Measurements from ENCODE around the gene OR4D2.
A peak's percentile ranks its signal among the peaks of the same experiment; 100 is the strongest.
"Not testable (repeated sequence)": the region's sequence is repeated elsewhere in the genome, so short reads cannot be mapped to it uniquely, and the experiment has no call there.

Gene OR4D2

DNA sequence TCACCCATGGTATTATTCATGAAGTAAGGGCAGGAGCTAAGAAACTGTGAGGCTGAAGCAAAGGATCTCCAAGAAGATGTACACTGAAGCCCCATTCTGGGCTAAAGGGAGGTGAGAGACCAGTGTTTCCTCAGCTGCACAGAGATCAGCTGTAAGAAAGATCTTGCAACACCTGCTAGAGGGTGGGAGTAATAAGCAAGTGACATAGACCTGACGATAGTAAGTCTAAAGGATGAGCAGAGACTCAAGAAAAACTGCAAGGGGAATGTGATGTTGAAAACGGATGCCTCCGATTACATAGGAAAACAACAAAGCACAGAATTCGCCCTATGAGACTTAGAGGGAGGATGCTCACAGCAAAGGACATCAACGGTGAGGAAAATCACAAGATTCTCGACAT lies at the start of gene OR4D2:
Gene OR4D2 (plus strand): TSS at position 301 of the 400 bp plus-strand sequence. CDS start 2,674 bp downstream, outside the sequence.
- DNase-seq: no peak

DNA sequence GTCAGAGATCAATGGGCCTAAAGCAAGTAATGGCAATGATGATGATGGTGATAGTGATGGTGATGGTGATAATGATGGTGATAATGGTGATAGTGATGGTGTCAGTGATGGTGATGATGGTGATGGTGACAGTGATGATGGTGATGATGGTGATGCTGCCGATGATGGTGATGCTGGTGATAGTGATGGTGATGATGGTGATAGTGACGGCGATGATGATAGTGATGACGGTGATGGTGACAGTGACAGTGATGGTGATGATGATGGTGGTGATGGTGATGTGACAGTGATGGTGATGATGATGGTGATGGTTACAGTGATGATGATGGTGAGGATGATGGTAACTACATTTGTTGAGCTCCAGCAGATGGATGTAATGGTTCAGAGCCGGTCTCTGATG lies 49.4 kb upstream of the OR4D2 start:
- DNase-seq: no peak

DNA sequence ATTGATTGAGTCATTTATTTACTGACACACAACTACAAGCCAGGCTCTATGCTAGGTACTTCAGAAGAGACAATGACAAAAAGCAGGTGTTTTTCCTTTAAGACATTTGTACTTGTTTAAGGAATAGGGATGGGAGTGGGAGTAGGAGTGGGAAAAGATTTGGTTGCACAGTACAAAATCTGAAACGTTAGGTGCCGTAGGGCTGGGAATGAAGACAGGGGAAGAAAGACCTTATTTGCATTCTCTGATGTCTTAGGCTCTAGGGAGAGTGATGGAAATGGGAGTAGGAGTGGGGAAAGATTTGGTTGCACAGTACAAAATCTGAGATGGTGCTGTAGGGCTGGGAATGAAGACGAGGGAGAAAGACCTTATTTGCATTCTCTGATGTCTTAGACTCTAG lies 47.3 kb upstream of the OR4D2 start:
- no peak for DNase-seq

DNA sequence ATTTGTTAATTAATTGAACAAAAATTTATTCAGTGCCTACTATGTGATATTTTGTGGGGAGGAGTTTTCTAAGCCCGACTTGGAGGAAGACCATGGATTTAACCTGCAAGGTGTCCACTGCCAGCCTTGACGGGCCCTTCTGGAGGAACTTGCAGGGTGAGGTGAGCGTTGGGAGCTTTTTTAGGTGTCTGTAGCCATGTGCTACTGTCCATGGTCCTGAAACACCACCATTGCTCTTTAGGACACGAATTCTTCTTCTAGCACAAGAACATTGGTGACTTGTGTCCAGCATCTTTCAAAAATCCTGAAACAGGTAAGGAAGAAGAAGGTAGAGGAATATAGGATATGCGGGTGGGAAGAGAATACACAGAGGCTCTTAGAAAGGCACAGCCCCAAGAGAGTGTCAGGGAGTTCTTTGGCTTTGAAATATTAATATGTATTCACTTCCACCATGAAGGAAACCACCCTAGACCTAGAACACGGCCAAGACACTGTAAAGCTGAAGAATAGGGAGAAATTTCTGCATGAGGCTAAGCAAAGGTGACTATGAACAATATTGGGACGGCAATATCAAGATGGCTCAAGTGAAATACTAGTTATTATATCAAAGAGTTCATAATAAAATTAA lies 46.5 kb upstream of the OR4D2 start:
- peak; percentile 44 for DNase-seq

DNA sequence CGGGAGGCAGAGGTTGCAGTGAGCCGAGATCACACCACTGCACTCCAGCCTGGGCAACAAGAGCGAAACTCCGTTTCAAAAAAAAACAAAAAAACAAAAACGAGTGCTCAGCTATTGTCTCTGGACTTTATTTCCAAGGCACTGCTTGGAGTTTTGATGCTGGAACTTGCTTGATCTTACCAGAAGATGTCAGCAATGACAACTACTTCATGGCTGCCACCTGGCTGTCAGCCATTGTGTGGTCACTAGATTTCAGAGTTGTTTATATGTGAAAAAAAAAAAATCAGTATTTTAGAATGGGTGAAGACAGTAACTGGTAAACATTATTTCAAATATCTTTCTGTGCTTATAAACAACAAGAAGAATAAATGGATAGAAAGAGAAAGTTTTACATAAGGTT lies 44.9 kb upstream of the OR4D2 start:
- DNase-seq: peak; percentile 72

DNA sequence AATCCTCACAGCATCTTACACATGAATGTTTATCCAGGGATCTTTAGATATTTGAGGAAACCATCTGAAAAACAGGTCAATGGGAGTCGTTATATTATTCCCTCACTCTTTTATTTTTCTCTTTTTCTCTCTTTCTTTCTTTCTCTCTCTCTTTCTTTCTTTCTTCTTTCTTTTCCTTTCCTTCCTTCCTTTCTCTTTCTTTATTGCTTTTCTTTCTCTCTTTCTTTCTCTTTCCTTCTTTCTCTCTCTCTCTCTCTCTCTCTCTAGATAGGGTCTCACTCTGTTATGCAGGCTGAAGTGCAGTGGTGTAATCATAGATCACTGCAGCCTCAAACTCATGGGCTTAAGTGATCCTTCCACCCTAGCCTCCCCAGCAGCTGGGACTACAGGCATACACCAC lies 38.9 kb upstream of the OR4D2 start:
- DNase-seq: no peak

DNA sequence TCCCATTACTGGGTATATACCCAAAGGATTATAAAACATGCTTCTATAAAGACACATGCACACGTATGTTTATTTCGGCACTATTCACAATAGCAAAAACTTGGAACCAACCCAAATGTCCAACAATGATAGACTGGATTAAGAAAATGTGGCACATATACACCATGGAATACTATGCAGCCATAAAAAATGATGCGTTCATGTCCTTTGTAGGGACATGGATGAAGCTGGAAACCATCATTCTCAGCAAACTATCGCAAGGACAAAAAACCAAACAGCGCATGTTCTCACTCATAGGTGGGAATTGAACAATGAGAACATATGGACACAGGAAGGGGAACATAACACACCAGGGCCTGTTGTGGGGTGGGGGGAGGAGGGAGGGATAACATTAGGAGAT lies 34.1 kb upstream of the OR4D2 start:
- DNase-seq: not testable (repeated sequence)

DNA sequence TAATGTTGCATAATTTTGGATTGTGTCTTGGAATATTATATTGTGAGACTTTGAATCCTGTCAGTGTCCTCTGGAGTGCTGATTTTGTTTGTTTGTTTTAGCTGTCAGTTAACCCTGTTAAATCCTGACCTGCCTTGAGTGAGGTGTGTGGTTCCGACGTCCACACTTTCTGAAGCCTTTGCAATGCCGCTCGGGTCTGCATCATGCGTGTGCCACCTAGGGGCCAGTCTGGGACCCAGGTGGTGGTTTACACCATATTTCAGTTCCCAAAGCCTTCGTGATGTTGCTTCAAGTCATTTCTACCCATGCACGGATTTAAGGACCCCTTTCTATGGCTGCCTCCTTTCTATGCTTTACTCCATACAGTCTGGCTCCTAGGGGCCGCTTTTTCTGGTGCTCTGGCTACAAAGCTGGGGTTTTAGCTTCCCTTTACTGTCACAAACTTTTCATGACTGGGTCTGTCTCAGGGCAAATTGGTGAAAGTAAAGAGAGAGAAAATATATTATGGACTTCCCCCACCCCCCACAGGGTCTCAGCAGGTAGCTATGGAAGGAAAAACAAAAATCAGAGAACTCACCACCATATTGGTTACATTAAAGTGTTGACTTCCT lies 30.0 kb upstream of the OR4D2 start:
- no peak for DNase-seq

DNA sequence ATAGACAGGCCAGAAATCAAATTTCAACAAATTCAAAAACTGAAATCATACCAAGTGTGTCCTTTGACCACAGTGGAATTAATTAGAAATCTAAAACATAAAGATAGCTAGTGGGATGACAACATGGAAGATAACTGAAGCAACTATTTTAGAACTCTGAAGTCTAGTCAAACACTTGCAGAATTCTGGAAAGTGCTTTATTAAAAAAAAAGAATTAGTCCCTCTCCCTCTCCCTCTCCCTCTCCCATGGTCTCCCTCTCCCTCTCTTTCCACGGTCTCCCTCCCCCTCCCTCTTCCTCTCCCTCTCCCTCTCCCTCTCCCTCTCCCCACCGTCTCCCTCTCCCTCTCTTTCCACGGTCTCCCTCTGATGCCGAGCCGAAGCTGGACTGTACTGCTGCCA lies 25.3 kb upstream of the OR4D2 start:
- no peak for DNase-seq

DNA sequence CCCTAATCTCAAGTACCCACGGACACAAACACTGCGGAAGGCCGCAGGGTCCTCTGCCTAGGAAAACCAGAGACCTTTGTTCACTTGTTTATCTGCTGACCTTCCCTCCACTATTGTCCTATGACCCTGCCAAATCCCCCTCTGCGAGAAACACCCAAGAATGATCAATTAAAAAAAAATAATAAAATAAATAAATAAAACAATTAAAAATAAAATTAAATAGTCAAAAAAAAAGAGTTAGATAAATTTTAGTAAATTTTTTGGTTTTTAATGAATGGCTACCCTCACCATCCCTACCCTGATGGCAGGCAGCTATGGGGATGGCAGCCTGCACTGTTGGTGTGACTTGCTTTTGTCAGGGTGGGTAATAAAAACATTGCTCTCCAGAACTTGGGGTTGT lies 23.4 kb upstream of the OR4D2 start:
- not testable (repeated sequence) for DNase-seq

DNA sequence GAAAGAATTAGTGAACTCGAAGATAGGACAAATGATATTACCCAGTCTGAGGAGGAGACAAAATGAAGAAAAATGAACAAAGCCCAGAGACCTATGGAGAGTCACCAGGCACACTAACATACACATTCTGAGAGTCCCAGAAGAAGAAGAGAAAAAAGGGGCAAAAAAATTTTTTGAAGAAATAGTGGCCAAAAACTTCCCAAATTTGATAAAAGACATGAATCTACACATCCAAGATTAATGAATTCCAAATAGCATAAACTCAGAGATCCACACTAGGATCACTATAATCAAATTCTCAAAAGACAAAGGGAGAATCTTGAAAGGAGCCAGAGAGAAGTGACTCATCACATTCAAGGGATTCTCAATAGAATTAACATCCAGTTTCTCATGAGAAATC lies 22.0 kb upstream of the OR4D2 start:
- DNase-seq: no peak

DNA sequence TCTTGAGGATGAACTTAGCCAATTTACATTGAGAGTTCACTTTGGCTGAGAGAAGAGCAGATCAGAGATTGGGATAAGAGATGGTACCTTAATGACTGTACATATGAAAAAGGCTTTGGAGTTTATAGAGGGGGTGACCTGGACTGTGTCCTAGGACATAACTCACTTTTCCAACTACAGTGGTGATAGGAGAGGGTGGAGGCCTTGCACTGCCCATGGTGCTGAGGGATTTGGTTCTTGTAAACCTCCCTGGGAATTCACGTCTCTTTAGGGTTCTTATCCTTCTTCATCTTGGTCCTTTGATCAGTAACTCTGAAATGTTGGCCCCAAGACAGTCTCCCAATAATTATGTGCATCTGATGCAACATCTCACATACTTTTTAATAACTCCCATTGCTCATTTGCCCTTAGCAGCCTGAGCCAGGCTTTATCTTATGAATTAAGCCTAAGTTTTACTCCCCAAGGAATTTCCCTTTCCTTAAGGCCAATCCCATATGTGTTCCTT lies 18.8 kb upstream of the OR4D2 start, which contains the start of gene OR4D1:
Gene OR4D1 (plus strand): TSS at position 455 of the 505 bp plus-strand sequence. CDS start 6,770 bp downstream, outside the sequence.
- no peak for DNase-seq

DNA sequence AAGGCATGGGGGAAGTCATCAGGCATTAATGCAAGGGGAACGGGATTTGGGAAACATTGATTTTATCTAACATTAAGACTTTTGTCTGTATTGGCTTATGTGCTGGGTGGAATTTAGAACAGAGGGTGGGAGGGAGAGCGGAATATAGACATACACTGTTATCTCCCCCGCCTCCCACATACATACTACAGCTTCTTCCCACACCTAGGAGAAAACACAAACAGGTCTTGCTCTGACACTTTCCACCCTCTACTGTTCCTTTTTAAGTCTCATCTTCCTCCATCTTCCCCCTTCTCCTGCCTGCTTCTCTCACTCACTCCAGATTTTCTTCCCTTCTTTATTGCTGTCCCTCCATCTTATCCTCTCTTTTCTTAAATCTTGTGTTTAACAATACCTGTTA lies 18.2 kb upstream of the OR4D2 start:
- no peak for DNase-seq

DNA sequence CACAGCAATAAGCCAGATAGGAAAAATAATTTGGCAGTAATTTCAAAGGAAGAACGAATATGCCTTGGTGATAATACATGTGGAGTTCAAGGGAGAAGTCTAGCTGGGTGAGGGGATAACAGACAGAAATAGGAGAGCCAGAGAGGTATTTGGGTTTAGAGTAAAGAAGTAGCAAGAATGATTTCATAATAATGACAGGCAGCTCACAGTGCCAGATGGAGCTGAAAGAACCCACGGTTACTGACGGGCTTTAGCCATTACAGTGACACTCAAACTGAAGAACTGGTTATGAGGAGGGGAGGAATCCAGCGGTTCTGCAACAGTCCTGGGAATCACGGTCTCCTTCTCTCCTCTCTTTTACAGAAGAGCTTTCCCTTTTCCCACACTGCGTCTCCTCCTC lies 16.4 kb upstream of the OR4D2 start:
- DNase-seq: no peak

DNA sequence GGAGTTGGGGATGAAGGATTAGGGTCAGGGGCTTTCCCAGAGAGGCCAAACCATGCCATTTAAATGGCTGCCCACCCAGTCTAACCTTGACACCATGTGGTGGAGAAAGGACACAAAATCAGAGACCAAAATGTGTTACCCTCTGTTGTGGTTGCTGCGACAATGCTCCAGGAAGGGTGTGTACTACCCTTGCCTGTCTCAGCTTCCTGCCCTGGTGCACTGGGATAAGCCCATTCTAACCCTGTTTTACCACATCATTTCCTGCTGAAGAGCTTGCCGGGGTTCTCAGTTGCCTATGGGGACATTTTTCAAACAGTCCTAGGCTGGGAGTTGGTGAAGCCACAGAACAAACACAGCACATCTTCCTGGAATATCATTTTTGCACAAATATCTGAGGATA lies 13.7 kb upstream of the OR4D2 start:
- DNase-seq: peak; percentile 87

DNA sequence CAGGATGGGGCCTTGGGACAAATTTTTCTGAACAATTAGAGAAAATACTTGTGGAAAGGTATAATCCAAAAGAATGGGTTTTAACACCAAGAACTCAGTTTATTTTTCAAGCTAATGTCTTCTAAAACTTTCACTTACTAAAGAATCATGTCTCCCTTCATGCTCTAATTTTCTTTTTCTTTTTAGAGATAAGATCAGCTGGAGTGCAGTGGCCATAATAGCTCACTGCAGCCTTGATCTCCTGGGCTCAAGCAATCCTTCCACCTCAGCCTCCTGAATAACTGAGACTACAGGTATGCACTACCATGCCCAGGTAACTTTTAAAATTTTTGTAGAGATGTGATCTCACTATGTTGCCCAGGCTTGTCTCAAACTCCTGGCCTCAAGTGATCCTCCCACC lies 13.1 kb upstream of the OR4D2 start:
- DNase-seq: no peak

DNA sequence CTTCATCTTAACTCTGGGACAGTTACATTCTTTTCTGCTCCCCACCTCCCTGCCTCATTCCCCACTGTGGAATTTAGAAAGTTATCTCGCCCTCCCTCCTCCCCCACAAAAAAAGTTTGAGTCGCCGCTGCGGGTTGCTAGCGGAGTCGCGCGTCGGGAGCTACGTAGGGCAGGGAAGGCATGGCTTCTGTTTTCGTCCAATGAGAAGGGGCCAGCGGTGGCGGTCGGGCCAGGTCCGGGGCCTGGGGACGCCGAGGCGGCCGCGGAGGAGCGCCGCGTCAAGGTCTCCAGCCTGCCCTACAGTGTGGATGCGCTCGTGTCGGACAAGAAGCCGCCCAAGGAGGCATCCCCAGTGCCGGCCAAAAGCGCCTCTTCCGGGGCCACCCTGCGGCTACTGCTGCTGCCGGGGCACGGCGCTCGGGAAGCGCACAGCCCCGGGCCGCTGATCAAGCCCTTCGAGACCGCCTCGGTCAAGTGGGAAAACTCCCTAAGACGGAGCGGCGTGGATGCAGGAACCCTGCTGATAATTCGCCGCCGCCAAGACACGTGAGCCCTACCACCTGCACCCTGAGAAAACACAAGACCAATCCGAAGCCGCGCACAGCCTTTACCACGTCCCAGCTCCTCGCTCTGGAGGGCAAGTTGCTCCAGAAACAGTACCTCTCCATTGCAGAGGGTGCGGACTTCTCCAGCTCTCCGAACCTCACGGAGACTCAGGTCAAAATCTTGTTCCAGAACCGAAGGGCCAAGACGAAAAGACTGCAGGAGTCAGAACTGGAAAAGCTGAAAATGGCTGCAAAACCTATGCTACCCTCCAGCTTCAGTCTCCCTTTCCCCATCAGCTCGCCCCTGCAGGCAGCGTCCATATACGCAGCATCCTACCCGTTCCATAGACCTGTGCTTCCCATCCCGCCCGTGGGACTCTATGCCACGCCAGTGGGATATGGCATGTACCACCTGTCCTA lies 9.7 kb upstream of the OR4D2 start:
- DNase-seq: peak; percentile 52

DNA sequence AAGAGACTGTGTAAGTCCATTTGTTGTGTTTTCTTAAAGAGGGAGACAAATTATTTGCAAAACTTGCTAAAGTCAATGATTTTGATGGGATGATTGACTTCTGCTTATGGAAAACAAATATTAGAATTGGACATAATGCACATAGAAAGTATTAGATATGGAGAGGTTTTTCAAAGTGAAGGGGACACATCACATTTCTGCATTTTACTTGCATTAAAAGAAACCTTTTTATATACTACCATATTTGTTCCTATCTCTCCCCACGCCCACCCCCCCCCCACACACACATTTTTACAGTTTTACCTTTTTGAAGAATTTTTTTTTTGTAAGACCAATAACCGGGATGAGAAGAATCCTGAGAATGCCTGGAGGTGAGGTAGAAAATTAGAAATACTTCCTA lies 8.6 kb upstream of the OR4D2 start:
- DNase-seq: no peak

DNA sequence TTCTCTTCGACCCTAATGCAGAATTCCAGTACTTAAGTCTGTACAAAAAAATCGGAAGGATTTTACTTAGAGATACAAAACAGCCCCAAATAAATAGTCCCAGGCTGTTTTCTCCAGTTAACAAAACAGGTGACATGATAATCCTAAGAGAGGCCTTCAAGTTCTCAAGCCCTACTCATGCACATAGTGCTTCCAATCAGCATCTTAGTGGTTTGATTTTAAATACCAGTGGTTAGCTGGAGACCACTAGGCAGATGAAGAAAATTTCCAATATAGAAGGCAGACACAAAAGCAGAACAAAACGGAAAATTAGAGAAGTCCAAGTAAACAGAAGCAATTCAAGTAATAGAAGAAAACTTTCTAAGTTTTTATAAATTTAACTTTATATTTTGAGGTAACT lies 5.2 kb upstream of the OR4D2 start:
- no peak for DNase-seq

DNA sequence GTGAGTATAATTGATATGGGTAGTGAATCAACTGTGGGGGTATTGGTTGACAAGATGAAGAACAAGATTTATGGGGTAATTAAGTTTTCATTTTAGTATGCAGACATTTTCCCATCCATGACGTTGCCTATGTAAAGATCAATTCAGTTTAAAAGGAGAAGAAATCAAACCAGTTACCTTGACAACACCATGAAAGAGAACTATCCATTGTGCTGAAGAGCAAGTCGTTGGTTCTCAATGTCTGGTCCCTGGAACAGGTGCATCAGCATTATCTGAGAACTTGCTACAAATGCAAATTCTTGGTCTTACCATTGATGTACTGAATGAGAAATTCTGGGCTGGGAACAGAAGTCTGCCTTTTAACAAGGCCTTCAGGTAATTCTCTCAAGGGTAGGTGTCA lies 801 bp upstream of the OR4D2 start:
- no peak for DNase-seq

DNA sequence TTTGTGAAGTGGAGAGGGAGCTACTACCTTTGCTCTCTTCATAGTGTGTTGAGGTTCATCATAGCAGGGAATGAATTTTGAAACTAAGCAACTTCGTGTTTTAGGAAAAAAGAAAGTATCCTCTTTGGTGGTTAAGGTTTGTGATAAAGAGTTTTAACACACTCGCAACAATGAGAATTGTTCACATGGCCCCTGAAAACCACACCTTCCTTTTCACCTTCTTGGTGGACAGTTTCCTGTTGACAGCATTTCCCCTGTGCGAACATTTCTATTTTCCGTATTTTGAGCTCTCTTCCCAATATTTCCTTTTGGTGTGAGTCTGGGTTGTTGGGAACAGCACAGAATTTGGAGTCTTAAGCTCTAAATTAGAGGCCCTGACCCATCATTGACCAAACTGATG lies 3.8 kb downstream of the OR4D2 start:
- DNase-seq: peak; percentile 29

DNA sequence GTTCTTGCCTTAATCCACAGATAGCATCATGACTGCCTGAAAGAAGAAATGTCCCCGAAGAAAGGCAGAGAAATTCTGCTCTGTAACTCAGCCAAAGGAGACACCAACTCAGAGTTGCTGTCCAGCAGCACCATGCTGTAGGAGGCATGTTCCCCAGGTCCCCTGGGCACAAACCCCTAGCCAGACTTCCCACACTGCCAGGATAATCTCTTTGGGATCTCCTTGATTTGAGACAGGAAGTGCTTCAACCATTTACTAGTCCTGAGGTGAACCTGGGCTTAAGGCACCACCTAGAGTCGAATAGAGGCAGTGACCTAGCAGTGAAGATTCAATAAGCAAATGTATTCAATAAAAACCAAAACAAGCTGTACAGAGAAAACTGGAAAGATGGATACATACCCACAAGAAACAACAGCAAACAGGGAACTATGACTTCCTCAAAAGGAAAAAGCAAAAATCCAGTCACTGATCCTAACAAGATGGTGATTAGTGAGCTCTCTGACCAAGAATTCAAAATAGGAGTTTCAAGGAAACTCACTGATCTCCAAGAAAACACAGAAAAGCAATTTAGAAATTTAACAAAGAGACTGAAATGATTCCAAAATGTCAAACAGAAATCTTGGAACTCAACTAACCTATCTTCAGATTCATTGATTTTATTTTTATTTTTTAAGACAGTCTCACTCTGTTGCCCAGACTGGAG lies 5.7 kb downstream of the OR4D2 start:
- peak; percentile 71 for DNase-seq

DNA sequence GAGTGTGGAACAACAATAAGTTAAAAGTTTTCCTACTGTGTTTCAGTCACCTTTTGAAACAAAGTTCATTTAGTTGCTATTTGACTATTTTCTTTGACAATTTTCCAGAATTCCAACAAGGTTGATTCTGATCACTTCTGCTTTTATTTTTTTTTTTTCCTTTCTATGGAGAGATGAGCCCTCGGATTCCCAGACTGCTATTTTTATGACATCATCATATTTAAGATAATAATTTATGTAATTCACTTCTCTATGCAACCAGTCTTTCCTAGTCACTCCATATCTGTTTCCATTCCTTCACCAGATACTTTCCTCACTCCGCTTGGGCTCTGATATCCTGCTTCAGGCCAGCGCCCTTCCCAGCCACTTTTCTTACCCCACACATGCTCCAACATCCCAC lies 8.1 kb downstream of the OR4D2 start:
- no peak for DNase-seq
